Ramos (cell line): ENCODE results near the gene NT5C1B.

ENCODE experiments used
- in situ Hi-C: fragments of 300-500 bp; cut with MboI; formaldehyde crosslinking; loops from one replicate; pipeline ENCODE4 v1.14.3; 2022; ENCODE audit warnings: low sequenced_read_pairs; ENCODE audit not compliant: unreplicated experiment

Gene NT5C1B

GRCh38 chr2:18520451-18521425 is 68.6 kb downstream of the NT5C1B start:
- in situ Hi-C loops: loop anchor here (10.0 to 25.0 kb wide), 2 partner anchors 842 to 1344 kb away; partner anchors contain the start of gene OSR1

GRCh38 chr2:18519914-18520450 is 69.4 kb downstream of the NT5C1B start:
- in situ Hi-C loops: loop anchor here (10.0 to 25.0 kb wide), 2 partner anchors 842 to 1345 kb away; partner anchors contain the start of gene OSR1

- in situ Hi-C loops: loop anchor here (25.0 kb wide), 1 partner anchor 844 kb away; the partner anchor contains the start of gene OSR1
Observed at GRCh38 chr2:18518116-18519111, 71.0 kb downstream of the NT5C1B start.

GRCh38 chr2:18517386-18517785 is 72.0 kb downstream of the NT5C1B start:
- in situ Hi-C loops: loop anchor here (25.0 kb wide), 1 partner anchor 845 kb away; the partner anchor contains the start of gene OSR1

GRCh38 chr2:18516112-18516511 is 73.3 kb downstream of the NT5C1B start:
- in situ Hi-C loops: loop anchor here (25.0 kb wide), 1 partner anchor 846 kb away; the partner anchor contains the start of gene OSR1

GRCh38 chr2:18514526-18515461 is 74.6 kb downstream of the NT5C1B start:
- in situ Hi-C loops: loop anchor here (25.0 kb wide), 1 partner anchor 848 kb away; the partner anchor contains the start of gene OSR1
